Smooth muscle cell (in vitro differentiated cells): ENCODE data around the gene MTG2. TPM values are rescaled to one million over a fixed set of nuclear protein-coding genes. Genes with fewer than 3 reads are reported as not detected.

Source experiments
- DNase-seq: peaks from one replicate; lab custom pipeline; 2025; ENCODE audit not compliant: unreplicated experiment; lab: John Stamatoyannopoulos, UW
- H2AFZ ChIP-seq: fragments of 200-600 bp; sonication (generic); 2 replicates; pipeline ENCODE4 v1.6.0; 2016; ENCODE audit warnings: antibody characterized with exemption, low read depth, mild to moderate bottlenecking
- H3F3A ChIP-seq: fragments of 200-600 bp; sonication (generic); 2 replicates; pipeline ENCODE4 v1.6.0; 2017; ENCODE audit warnings: antibody characterized with exemption, low read depth
- H3K27ac ChIP-seq: fragments of 200-600 bp; sonication (generic); 2 replicates; pipeline ENCODE4 v1.5.1; 2016; ENCODE audit warnings: low read depth, mild to moderate bottlenecking
- H3K27me3 ChIP-seq: fragments of 200-600 bp; sonication (generic); 2 replicates; pipeline ENCODE4 v1.6.1; 2016; ENCODE audit warnings: low read depth, mild to moderate bottlenecking
- H3K36me3 ChIP-seq: fragments of 200-600 bp; sonication (generic); 2 replicates; pipeline ENCODE4 v1.5.1; 2016; ENCODE audit warnings: low read depth
- H3K4me1 ChIP-seq: fragments of 200-600 bp; sonication (generic); 2 replicates; pipeline ENCODE4 v1.5.1; 2016; ENCODE audit warnings: low read depth
- H3K4me2 ChIP-seq: fragments of 200-600 bp; sonication (generic); 2 replicates; pipeline ENCODE4 v1.6.0; 2016; ENCODE audit warnings: mild to moderate bottlenecking
- H3K4me3 ChIP-seq: fragments of 200-600 bp; sonication (generic); 2 replicates; pipeline ENCODE4 v1.5.1; 2016; ENCODE audit warnings: mild to moderate bottlenecking
- H3K79me2 ChIP-seq: fragments of 200-600 bp; sonication (generic); 2 replicates; pipeline ENCODE4 v1.6.0; 2016; ENCODE audit warnings: low read depth, mild to moderate bottlenecking
- H3K9ac ChIP-seq: fragments of 200-600 bp; sonication (generic); 2 replicates; pipeline ENCODE4 v1.6.0; 2016; ENCODE audit warnings: low read depth
- H3K9me3 ChIP-seq: fragments of 200-600 bp; sonication (generic); replicated peaks from 2 replicates; pipeline ENCODE4 v1.5.1; 2016; ENCODE audit warnings: low read depth
- H4K20me1 ChIP-seq: fragments of 200-600 bp; sonication (generic); 2 replicates; pipeline ENCODE4 v1.6.0; 2016; ENCODE audit warnings: low read depth
- CTCF ChIP-seq: fragments of 200-600 bp; sonication (generic); IDR thresholded peaks from 2 replicates; pipeline ENCODE4 v1.5.1; 2017; ENCODE audit warnings: borderline replicate concordance, mild to moderate bottlenecking, antibody characterized with exemption; ENCODE audit not compliant: insufficient read depth, poor library complexity, severe bottlenecking
- WGBS: methylation state at CpG from one replicate; pipeline ENCODE4 v1.1.7; 2016; ENCODE audit warnings: low lambda C conversion rate; 5-methylcytosine and 5-hydroxymethylcytosine counted together
- polyA plus RNA-seq: library from polyadenylated mRNA; unstranded; fragments of >200 nt; fragmentation: Nextera tagmentation; extraction: Ambion mirVana; gene quantifications from 2 replicates; pipeline ENCODE4 v1.2.1, GENCODE V29; 2016
- total RNA-seq: library from RNA; depleted of rRNA; stranded (reverse); fragments of >200 nt; gene quantifications from 2 replicates; pipeline ENCODE4 v1.2.3, GENCODE V29; 2014

The MTG2 gene
- total and polyA plus RNA-seq, 2 experiments from 2014 or later = 17.9 to 21.9 TPM

- TF ChIP-seq CTCF = no peak
- Histone ChIP-seq H2AFZ (no peak overlapping the region), H3K27me3 (no peaks in the 10 kb centered on the region), H3K4me3 (no peak overlapping the region), H3K27ac (no peak overlapping the region), H3K36me3 (no peaks in the 10 kb centered on the region), H3K4me2 (no peak overlapping the region), H3K79me2 (peaks cover 44% of the 10 kb centered on the region), H3K9me3 (no peaks in the 10 kb centered on the region), H4K20me1 (peaks cover 82% of the 10 kb centered on the region), H3K9ac (no peak overlapping the region), H3F3A (peaks cover 61% of the 10 kb centered on the region), H3K4me1 (peaks cover 13% of the 10 kb centered on the region)
- 97% methylated on average over 13 of the region's 13 CpGs for WGBS
- DNase-seq = no peak
These were observed 43.2 kb upstream of the MTG2 start for GRCh38 chr20:62139636-62140035.

- WGBS = 96% methylated on average over 7 of the region's 7 CpGs
- Histone ChIP-seq H3K9ac (no peak overlapping the region), H3K27ac (peak overlapping the region; percentile 36)
These were observed 41.8 kb upstream of the MTG2 start for GRCh38 chr20:62141043-62141396.

GRCh38 chr20:62141397-62142251 is 41.2 kb upstream of the MTG2 start:
- peaks cover 86% of the 10 kb centered on the region for H4K20me1 ChIP-seq
- H2AFZ ChIP-seq = no peak overlapping the region
- 26% methylated on average over 14 of the region's 14 CpGs for WGBS
- H3K9ac ChIP-seq = peak overlapping the region; percentile 46
- H3K27me3 ChIP-seq = no peaks in the 10 kb centered on the region
- no peak for DNase-seq
- no peaks in the 10 kb centered on the region for H3K36me3 ChIP-seq
- H3K79me2 ChIP-seq = peaks cover 64% of the 10 kb centered on the region
- H3K4me1 ChIP-seq = peaks cover 18% of the 10 kb centered on the region
- no peaks in the 10 kb centered on the region for H3K9me3 ChIP-seq
- H3K4me2 ChIP-seq = peak overlapping the region; percentile 88
- H3F3A ChIP-seq = peaks cover 42% of the 10 kb centered on the region
- peak overlapping the region; percentile 36 for H3K27ac ChIP-seq
- TF ChIP-seq CTCF = no peak
- H3K4me3 ChIP-seq = peak overlapping the region; percentile 65

More at GRCh38 chr20:62141043-62141396, 41.8 kb upstream of the MTG2 start:
- H3K27me3 ChIP-seq = no peaks in the 10 kb centered on the region
- no peak overlapping the region for H2AFZ ChIP-seq
- H3K4me1 ChIP-seq = peaks cover 18% of the 10 kb centered on the region
- H3K9me3 ChIP-seq = no peaks in the 10 kb centered on the region
- no peak for TF ChIP-seq CTCF
- H3K4me3 ChIP-seq = peak overlapping the region; percentile 65
- DNase-seq = no peak
- peaks cover 86% of the 10 kb centered on the region for H4K20me1 ChIP-seq
- no peaks in the 10 kb centered on the region for H3K36me3 ChIP-seq
- H3K79me2 ChIP-seq = peaks cover 58% of the 10 kb centered on the region
- H3K4me2 ChIP-seq = peak overlapping the region; percentile 88
- peaks cover 48% of the 10 kb centered on the region for H3F3A ChIP-seq
